Thoracic aorta (tissue), 2 donors: ENCODE data around the gene WNT4. TPM values are rescaled to one million over a fixed set of nuclear protein-coding genes. Genes with fewer than 3 reads are reported as not detected.

Source experiments
- ATAC-seq: fragments of 150-250 bp; one replicate; pipeline ENCODE4 v1.8.0; 2017; ENCODE audit warnings: low read depth; ENCODE audit not compliant: insufficient number of reproducible peaks, low FRiP score
- DNase-seq: peaks from one replicate; pipeline ENCODE4 v3.0.0-alpha.2; 2020; ENCODE audit warnings: low spot score
- H3K27ac ChIP-seq, 2 donors: fragments of 200-600 bp; sonication (generic); 1 replicate in 1 of 2; 2 replicates in 1 of 2; pipeline ENCODE4 v1.5.1; 2016; ENCODE audit warnings: mild to moderate bottlenecking in 2 of 2, moderate library complexity in 2 of 2
- H3K27me3 ChIP-seq: fragments of 200-600 bp; sonication (generic); replicated peaks from 2 replicates; pipeline ENCODE4 v1.6.0; 2016; ENCODE audit warnings: mild to moderate bottlenecking; ENCODE audit not compliant: insufficient read depth
- H3K36me3 ChIP-seq: fragments of 200-600 bp; sonication (generic); one replicate; pipeline ENCODE4 v1.5.1; 2016
- H3K4me1 ChIP-seq, 2 donors: fragments of 200-600 bp; sonication (generic); 1 replicate in 1 of 2; 2 replicates in 1 of 2; pipeline versions ENCODE4 v1.5.1 to v1.6.0; 2016; ENCODE audit warnings: low read depth in 2 of 2, mild to moderate bottlenecking in 1 of 2; ENCODE audit not compliant: control insufficient read depth in 1 of 2
- H3K4me3 ChIP-seq: fragments of 200-600 bp; sonication (generic); 2 replicates; pipeline ENCODE4 v1.5.1; 2016; ENCODE audit warnings: mild to moderate bottlenecking
- H3K9me3 ChIP-seq: fragments of 200-600 bp; sonication (generic); 2 replicates; pipeline ENCODE4 v1.5.1; 2016
- CTCF ChIP-seq: fragments of 200-600 bp; sonication (generic); IDR thresholded peaks from one replicate; pipeline ENCODE4 v1.5.1; 2019; ENCODE audit warnings: antibody characterized with exemption
- total RNA-seq, 2 donors: library from RNA; depleted of rRNA; stranded (reverse); fragments of >200 nt; gene quantifications; one replicate each; pipeline versions ENCODE4 v1.1.0 to v1.2.3, GENCODE V29; 2016

Gene WNT4
- total RNA-seq, 2 donors from 2014 or later: not detected

- DNase-seq (no peak), ATAC-seq (no peak)
- H3K9me3 ChIP-seq: no peaks in the 10 kb centered on the region
- TF ChIP-seq CTCF: no peak
- H3K27ac ChIP-seq: no peak overlapping the region
- no peaks in the 10 kb centered on the region for H3K4me1 ChIP-seq
- H3K27me3 ChIP-seq: no peaks in the 10 kb centered on the region
- H3K4me3 ChIP-seq: no peak overlapping the region
- no peaks in the 10 kb centered on the region for H3K36me3 ChIP-seq
Observed at GRCh38 chr1:22163137-22163536, 20.2 kb upstream of the WNT4 start.

GRCh38 chr1:22159891-22160290 lies 17.0 kb upstream of the WNT4 start:
- no peak for DNase-seq
- Histone ChIP-seq H3K27me3 (no peaks in the 10 kb centered on the region), H3K4me1 (no peaks in the 10 kb centered on the region), H3K36me3 (no peaks in the 10 kb centered on the region), H3K4me3 (no peak overlapping the region), H3K9me3 (no peaks in the 10 kb centered on the region), H3K27ac (no peak overlapping the region)
- TF ChIP-seq CTCF: no peak
- no peak for ATAC-seq

- Histone ChIP-seq H3K27ac (no peak overlapping the region), H3K27me3 (no peaks in the 10 kb centered on the region), H3K4me3 (no peak overlapping the region), H3K9me3 (no peaks in the 10 kb centered on the region), H3K4me1 (no peaks in the 10 kb centered on the region), H3K36me3 (no peaks in the 10 kb centered on the region)
- no peak for TF ChIP-seq CTCF
- no peak for ATAC-seq
- DNase-seq: no peak
Observed at GRCh38 chr1:22158654-22159053, 15.8 kb upstream of the WNT4 start.

GRCh38 chr1:22157359-22157966 lies 14.6 kb upstream of the WNT4 start:
- Histone ChIP-seq H3K4me1 (no peaks in the 10 kb centered on the region), H3K4me3 (no peak overlapping the region), H3K27ac (no peak overlapping the region), H3K36me3 (no peaks in the 10 kb centered on the region), H3K9me3 (no peaks in the 10 kb centered on the region), H3K27me3 (no peaks in the 10 kb centered on the region)
- DNase-seq: no peak
- no peak for ATAC-seq
- TF ChIP-seq CTCF: no peak

GRCh38 chr1:22155517-22155916 lies 12.6 kb upstream of the WNT4 start:
- no peak for TF ChIP-seq CTCF
- no peak for DNase-seq
- Histone ChIP-seq H3K4me3 (no peak overlapping the region), H3K36me3 (no peaks in the 10 kb centered on the region), H3K27me3 (no peaks in the 10 kb centered on the region), H3K9me3 (no peaks in the 10 kb centered on the region), H3K27ac (no peak overlapping the region), H3K4me1 (no peaks in the 10 kb centered on the region)
- ATAC-seq: no peak
